ENCODE measurements around the gene PACRG.

GRCh38 chr6:163327165-163327880 lies 599.5 kb downstream of the PACRG start:
- TF ChIP-seq CTCF (IDR thresholded peaks at IDR 0.05; ENCODE audit: insufficient read depth, low read length, poor library complexity, severe bottlenecking) (no peak), EZH2phosphoT487 (conservative IDR thresholded peaks at IDR 0.05; ENCODE audit: low read length) (no peak)
